NT2/D1 (cell line): ENCODE measurements around the gene TBC1D21.

Source experiments
- YY1 ChIP-seq: IDR thresholded peaks from 2 replicates; pipeline ENCODE4 v1.6.1; 2011; ENCODE audit not compliant: insufficient read length, insufficient read depth
- ZNF274 ChIP-seq: IDR thresholded peaks from 2 replicates; pipeline ENCODE4 v1.6.1; 2011; ENCODE audit warnings: mild to moderate bottlenecking, low read depth, low read length

DNA sequence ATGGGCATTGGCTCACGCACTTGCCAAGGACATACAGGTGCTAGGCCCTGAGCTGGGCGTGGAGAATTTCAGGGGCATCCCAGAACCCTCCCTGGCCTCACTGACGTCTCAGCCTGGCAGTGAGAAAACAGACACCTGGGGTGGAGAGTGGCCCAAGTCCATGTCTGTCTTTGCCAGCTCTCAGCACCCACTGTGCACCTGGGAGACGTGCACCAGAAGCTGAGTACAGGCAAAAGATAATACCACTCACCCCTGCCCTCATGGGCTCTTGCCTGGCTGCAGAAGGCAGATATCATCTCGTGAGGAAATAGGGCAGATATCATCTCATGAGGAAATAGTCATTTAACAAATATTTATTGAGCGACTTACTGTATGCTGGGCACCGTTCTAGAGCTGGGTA, 60.9 kb downstream of the TBC1D21 start:
- TF ChIP-seq YY1 (no peak), ZNF274 (no peak)
